ENCODE data around the gene STRIP1.

- no peak for TF ChIP-seq CTCF (IDR thresholded peaks at IDR 0.05; ENCODE audit: insufficient read depth, low read length, poor library complexity, severe bottlenecking)
- TF ChIP-seq EZH2phosphoT487 (conservative IDR thresholded peaks at IDR 0.05; ENCODE audit: low read length), result no peak
These were observed 38.9 kb upstream of the STRIP1 start for GRCh38 chr1:109995536-109995935.

Measured in SU-DHL-6 (cell line).